Liver (tissue), 9 donors: ENCODE measurements around the gene LMBRD2. TPM values are rescaled to one million over a fixed set of nuclear protein-coding genes. Genes with fewer than 3 reads are reported as not detected.

Source experiments
- DNase-seq: peaks from one replicate; pipeline ENCODE4 v3.0.0-alpha.2; 2017; ENCODE audit warnings: low spot score
- H3K27ac ChIP-seq, 2 donors: one replicate each; pipeline ENCODE4 v1.7.0; 2013; ENCODE audit warnings: inconsistent platforms in 2 of 2, low read length in 2 of 2, control low read depth in 1 of 2, low read depth in 1 of 2, mild to moderate bottlenecking in 1 of 2
- H3K27me3 ChIP-seq, 4 donors: one replicate each; pipeline versions ENCODE4 v1.6.1 to v1.7.0; 2013; ENCODE audit warnings: low read length in 3 of 4, inconsistent platforms in 1 of 4, mild to moderate bottlenecking in 1 of 4, moderate library complexity in 1 of 4; ENCODE audit not compliant: control insufficient read depth in 4 of 4, insufficient read depth in 4 of 4
- H3K36me3 ChIP-seq, 4 donors: one replicate each; pipeline versions ENCODE4 v1.6.1 to v1.7.0; 2013; ENCODE audit warnings: low read length in 3 of 4, mild to moderate bottlenecking in 3 of 4, low read depth in 1 of 4, moderate library complexity in 1 of 4; ENCODE audit not compliant: control insufficient read depth in 4 of 4, insufficient read depth in 3 of 4
- H3K4me1 ChIP-seq, 4 donors: one replicate each; pipeline versions ENCODE4 v1.6.1 to v1.7.0; 2013; ENCODE audit warnings: low read length in 3 of 4, mild to moderate bottlenecking in 3 of 4, moderate library complexity in 1 of 4; ENCODE audit not compliant: control insufficient read depth in 4 of 4, insufficient read depth in 4 of 4
- H3K4me3 ChIP-seq, 3 donors: one replicate each; pipeline versions ENCODE4 v1.6.1 to v1.7.0; 2013; ENCODE audit warnings: low read length in 3 of 3, control low read depth in 1 of 3, low read depth in 1 of 3, mild to moderate bottlenecking in 1 of 3
- H3K9ac ChIP-seq, 2 donors: one replicate each; pipeline ENCODE4 v1.7.0; 2013; ENCODE audit warnings: low read length in 2 of 2, mild to moderate bottlenecking in 2 of 2, moderate library complexity in 2 of 2, control low read depth in 1 of 2, low read depth in 1 of 2
- H3K9me3 ChIP-seq, 4 donors: one replicate each; pipeline versions ENCODE4 v1.6.1 to v1.7.0; 2013; ENCODE audit warnings: low read length in 3 of 4; ENCODE audit not compliant: control insufficient read depth in 4 of 4
- CTCF ChIP-seq: fragments of 150-350 bp; IDR thresholded peaks from 2 replicates; pipeline ENCODE4 v1.5.1; 2017; ENCODE audit warnings: improper control_type of control experiment, low read depth, low read length; ENCODE audit not compliant: missing input control
- EGR1 ChIP-seq, 2 donors: IDR thresholded peaks; 2 replicates each; pipeline ENCODE4 v1.6.1; 2016 to 2018; ENCODE audit warnings: antibody characterized with exemption in 2 of 2, low read depth in 2 of 2
- FOXA1 ChIP-seq: IDR thresholded peaks from 2 replicates; pipeline ENCODE4 v1.6.1; 2016; ENCODE audit warnings: antibody characterized with exemption
- FOXA2 ChIP-seq: IDR thresholded peaks from 2 replicates; pipeline ENCODE4 v1.6.1; 2016; ENCODE audit warnings: antibody characterized with exemption
- GABPA ChIP-seq, 2 donors: IDR thresholded peaks in 1 of 2; conservative IDR thresholded peaks in 1 of 2; 2 replicates each; pipeline ENCODE4 v1.6.1; 2016; ENCODE audit warnings: antibody characterized with exemption in 2 of 2, mild to moderate bottlenecking in 1 of 2, moderate library complexity in 1 of 2
- HNF4A ChIP-seq, 2 donors: conservative IDR thresholded peaks; 2 replicates each; pipeline ENCODE4 v1.6.1; 2016; ENCODE audit warnings: antibody characterized with exemption in 2 of 2, mild to moderate bottlenecking in 2 of 2
- HNF4G ChIP-seq: IDR thresholded peaks from 2 replicates; pipeline ENCODE4 v1.6.1; 2016; ENCODE audit warnings: antibody characterized with exemption
- JUND ChIP-seq, 2 donors: IDR thresholded peaks; 2 replicates each; pipeline ENCODE4 v1.6.1; 2016; ENCODE audit warnings: antibody characterized with exemption in 2 of 2
- NR2F2 ChIP-seq: IDR thresholded peaks from 2 replicates; pipeline ENCODE4 v1.6.1; 2016; ENCODE audit warnings: antibody characterized with exemption
- RXRA ChIP-seq, 2 donors: IDR thresholded peaks; 2 replicates each; pipeline ENCODE4 v1.6.1; 2017 to 2018; ENCODE audit warnings: antibody characterized with exemption in 2 of 2, mild to moderate bottlenecking in 1 of 2
- SP1 ChIP-seq: IDR thresholded peaks from 2 replicates; pipeline ENCODE4 v1.6.1; 2018; ENCODE audit warnings: antibody characterized with exemption, mild to moderate bottlenecking
- TAF1 ChIP-seq: conservative IDR thresholded peaks from 2 replicates; pipeline ENCODE4 v1.6.1; 2016; ENCODE audit warnings: antibody characterized with exemption, mild to moderate bottlenecking
- YY1 ChIP-seq: IDR thresholded peaks from 2 replicates; pipeline ENCODE4 v1.6.1; 2016; ENCODE audit warnings: antibody characterized with exemption, mild to moderate bottlenecking
- ZBTB33 ChIP-seq: IDR thresholded peaks from 2 replicates; pipeline ENCODE4 v1.6.1; 2016; ENCODE audit warnings: antibody characterized with exemption
- WGBS: extraction: QIAGEN DNeasy Blood & Tissue Kit; methylation state at CpG from one replicate; pipeline ENCODE4 v1.1.7; 2013; 5-methylcytosine and 5-hydroxymethylcytosine counted together
- polyA plus RNA-seq, 2 donors: library from polyadenylated mRNA; stranded (reverse) in 1 of 2; unstranded in 1 of 2; fragments of 200-250 nt in 1 of 2; fragments of >200 nt in 1 of 2; fragmentation: Nextera tagmentation in 1 of 2; extraction: Ambion mirVana in 1 of 2; gene quantifications; one replicate each; pipeline versions ENCODE4 v1.2.1 to v1.2.3, GENCODE V29; 2013 to 2015
- total RNA-seq, 2 donors: library from RNA; depleted of rRNA; stranded (reverse); fragments of >200 nt; gene quantifications; one replicate each; pipeline ENCODE4 v1.2.3, GENCODE V29; 2014
- TF ChIP-seq, protein P1 (sequence below): IDR thresholded peaks from 2 replicates; pipeline ENCODE4 v1.6.1; 2016; ENCODE audit warnings: antibody characterized with exemption
- TF ChIP-seq, protein P2 (sequence below): IDR thresholded peaks from 2 replicates; pipeline ENCODE4 v1.6.1; 2016; ENCODE audit warnings: antibody characterized with exemption, mild to moderate bottlenecking
- TF ChIP-seq, protein P3 (sequence below): IDR thresholded peaks from 2 replicates; pipeline ENCODE4 v1.6.1; 2016; ENCODE audit warnings: antibody characterized with exemption
- donor health status: healthy.
- donor health status: healthy.
- donor health status: healthy.
- donor health status: healthy.
- donor health status: healthy.

LMBRD2 gene
- total and polyA plus RNA-seq, 4 donors = 3.8 to 20.5 (median 9.2) TPM

GRCh38 chr5:36156121-36156601 is 4.5 kb upstream of the LMBRD2 start:
- no peak for DNase-seq
- no peak overlapping the region for H3K4me3 ChIP-seq
- H3K36me3 ChIP-seq = peaks cover 0 to 6% (median 4%) of the 10 kb centered on the region in 4 donors
- no peak overlapping the region for H3K27ac ChIP-seq
- TF ChIP-seq GABPA (IDR thresholded peaks at IDR 0.05 in 1 of 2, conservative IDR thresholded peaks at IDR 0.05 in 1 of 2) = no peak
- TF ChIP-seq RXRA (IDR thresholded peaks at IDR 0.05) = no peak
- TF ChIP-seq JUND (IDR thresholded peaks at IDR 0.05) = no peak
- TF ChIP-seq ZBTB33 = no peak
- TF ChIP-seq FOXA1 = no peak
- TF ChIP-seq, protein P1, sequence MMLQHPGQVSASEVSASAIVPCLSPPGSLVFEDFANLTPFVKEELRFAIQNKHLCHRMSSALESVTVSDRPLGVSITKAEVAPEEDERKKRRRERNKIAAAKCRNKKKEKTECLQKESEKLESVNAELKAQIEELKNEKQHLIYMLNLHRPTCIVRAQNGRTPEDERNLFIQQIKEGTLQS = no peak
- no peak for TF ChIP-seq HNF4G
- no peak for TF ChIP-seq SP1
- WGBS = 88% methylated on average over 4 of the region's 4 CpGs
- peaks cover 6 to 43% (median 37%) of the 10 kb centered on the region in 4 donors for H3K4me1 ChIP-seq
- no peaks in the 10 kb centered on the region for H3K9me3 ChIP-seq
- H3K9ac ChIP-seq = no peak overlapping the region
- no peaks in the 10 kb centered on the region for H3K27me3 ChIP-seq

GRCh38 chr5:36155291-36155690 is 3.6 kb upstream of the LMBRD2 start:
- peaks cover 0 to 6% (median 4%) of the 10 kb centered on the region in 4 donors for H3K36me3 ChIP-seq
- H3K27me3 ChIP-seq = no peaks in the 10 kb centered on the region
- no peak overlapping the region for H3K9ac ChIP-seq
- no peak overlapping the region for H3K27ac ChIP-seq
- H3K9me3 ChIP-seq = no peaks in the 10 kb centered on the region
- H3K4me1 ChIP-seq = peaks cover 6 to 44% (median 38%) of the 10 kb centered on the region in 4 donors
- no peak overlapping the region for H3K4me3 ChIP-seq
- WGBS = 93% methylated on average over 7 of the region's 7 CpGs
- no peak for DNase-seq
- no peak for TF ChIP-seq JUND (IDR thresholded peaks at IDR 0.05)
- no peak for TF ChIP-seq SP1
- TF ChIP-seq TAF1 = no peak
- no peak for TF ChIP-seq EGR1 (IDR thresholded peaks at IDR 0.05; ENCODE audit: low read depth in 2 of 2)
- no peak for TF ChIP-seq YY1
- TF ChIP-seq, protein P1 = no peak
- TF ChIP-seq, protein P2, sequence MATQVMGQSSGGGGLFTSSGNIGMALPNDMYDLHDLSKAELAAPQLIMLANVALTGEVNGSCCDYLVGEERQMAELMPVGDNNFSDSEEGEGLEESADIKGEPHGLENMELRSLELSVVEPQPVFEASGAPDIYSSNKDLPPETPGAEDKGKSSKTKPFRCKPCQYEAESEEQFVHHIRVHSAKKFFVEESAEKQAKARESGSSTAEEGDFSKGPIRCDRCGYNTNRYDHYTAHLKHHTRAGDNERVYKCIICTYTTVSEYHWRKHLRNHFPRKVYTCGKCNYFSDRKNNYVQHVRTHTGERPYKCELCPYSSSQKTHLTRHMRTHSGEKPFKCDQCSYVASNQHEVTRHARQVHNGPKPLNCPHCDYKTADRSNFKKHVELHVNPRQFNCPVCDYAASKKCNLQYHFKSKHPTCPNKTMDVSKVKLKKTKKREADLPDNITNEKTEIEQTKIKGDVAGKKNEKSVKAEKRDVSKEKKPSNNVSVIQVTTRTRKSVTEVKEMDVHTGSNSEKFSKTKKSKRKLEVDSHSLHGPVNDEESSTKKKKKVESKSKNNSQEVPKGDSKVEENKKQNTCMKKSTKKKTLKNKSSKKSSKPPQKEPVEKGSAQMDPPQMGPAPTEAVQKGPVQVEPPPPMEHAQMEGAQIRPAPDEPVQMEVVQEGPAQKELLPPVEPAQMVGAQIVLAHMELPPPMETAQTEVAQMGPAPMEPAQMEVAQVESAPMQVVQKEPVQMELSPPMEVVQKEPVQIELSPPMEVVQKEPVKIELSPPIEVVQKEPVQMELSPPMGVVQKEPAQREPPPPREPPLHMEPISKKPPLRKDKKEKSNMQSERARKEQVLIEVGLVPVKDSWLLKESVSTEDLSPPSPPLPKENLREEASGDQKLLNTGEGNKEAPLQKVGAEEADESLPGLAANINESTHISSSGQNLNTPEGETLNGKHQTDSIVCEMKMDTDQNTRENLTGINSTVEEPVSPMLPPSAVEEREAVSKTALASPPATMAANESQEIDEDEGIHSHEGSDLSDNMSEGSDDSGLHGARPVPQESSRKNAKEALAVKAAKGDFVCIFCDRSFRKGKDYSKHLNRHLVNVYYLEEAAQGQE = no peak
- TF ChIP-seq FOXA2 = no peak
- no peak for TF ChIP-seq CTCF
- no peak for TF ChIP-seq FOXA1
- TF ChIP-seq HNF4A (conservative IDR thresholded peaks at IDR 0.05) = no peak
- TF ChIP-seq RXRA (IDR thresholded peaks at IDR 0.05) = no peak
- TF ChIP-seq, protein P3, sequence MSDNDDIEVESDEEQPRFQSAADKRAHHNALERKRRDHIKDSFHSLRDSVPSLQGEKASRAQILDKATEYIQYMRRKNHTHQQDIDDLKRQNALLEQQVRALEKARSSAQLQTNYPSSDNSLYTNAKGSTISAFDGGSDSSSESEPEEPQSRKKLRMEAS = no peak
- no peak for TF ChIP-seq NR2F2
- TF ChIP-seq GABPA (IDR thresholded peaks at IDR 0.05 in 1 of 2, conservative IDR thresholded peaks at IDR 0.05 in 1 of 2) = no peak
